ENCODE measurements around the gene IL1RAPL2. TPM values are rescaled to one million over a fixed set of nuclear protein-coding genes. Genes with fewer than 3 reads are reported as not detected.

IL1RAPL2 gene
- total RNA-seq, 1 donor from 2014 or later: not detected

GRCh38 chrX:105647749-105648148 is 1081.8 kb downstream of the IL1RAPL2 start:
- DNase-seq (ENCODE audit: low read depth): no peak
- no peak overlapping the region for H3K4me3 ChIP-seq (ENCODE audit: low read depth, low read length)
- H3K27me3 ChIP-seq (ENCODE audit: control insufficient read depth, insufficient read depth, low read length): peaks cover 3% of the 10 kb centered on the region
- H3K36me3 ChIP-seq (ENCODE audit: control insufficient read depth, insufficient read depth, low read length): no peaks in the 10 kb centered on the region
- no peak for TF ChIP-seq CTCF (IDR thresholded peaks at IDR 0.05; ENCODE audit: insufficient read depth, low read length, poor library complexity, severe bottlenecking)

- DNase-seq (ENCODE audit: low read depth): no peak
- Histone ChIP-seq H3K27me3 (ENCODE audit: control insufficient read depth, insufficient read depth, low read length) (peaks cover 3% of the 10 kb centered on the region), H3K36me3 (ENCODE audit: control insufficient read depth, insufficient read depth, low read length) (no peaks in the 10 kb centered on the region), H3K4me3 (ENCODE audit: low read depth, low read length) (no peak overlapping the region)
- TF ChIP-seq CTCF (IDR thresholded peaks at IDR 0.05; ENCODE audit: insufficient read depth, low read length, poor library complexity, severe bottlenecking): no peak
Measured at GRCh38 chrX:105648732-105649131, 1082.7 kb downstream of the IL1RAPL2 start.

GRCh38 chrX:105650577-105650976 is 1084.6 kb downstream of the IL1RAPL2 start:
- no peaks in the 10 kb centered on the region for H3K36me3 ChIP-seq (ENCODE audit: control insufficient read depth, insufficient read depth, low read length)
- DNase-seq (ENCODE audit: low read depth): no peak
- no peak for TF ChIP-seq CTCF (IDR thresholded peaks at IDR 0.05; ENCODE audit: insufficient read depth, low read length, poor library complexity, severe bottlenecking)
- H3K27me3 ChIP-seq (ENCODE audit: control insufficient read depth, insufficient read depth, low read length): peaks cover 3% of the 10 kb centered on the region
- H3K4me3 ChIP-seq (ENCODE audit: low read depth, low read length): no peak overlapping the region

- no peak for DNase-seq (ENCODE audit: low read depth)
- Histone ChIP-seq H3K36me3 (ENCODE audit: control insufficient read depth, insufficient read depth, low read length) (no peaks in the 10 kb centered on the region), H3K27me3 (ENCODE audit: control insufficient read depth, insufficient read depth, low read length) (peaks cover 3% of the 10 kb centered on the region), H3K4me3 (ENCODE audit: low read depth, low read length) (no peak overlapping the region)
- no peak for TF ChIP-seq CTCF (IDR thresholded peaks at IDR 0.05; ENCODE audit: insufficient read depth, low read length, poor library complexity, severe bottlenecking)
Measured at GRCh38 chrX:105650986-105651385, 1085.0 kb downstream of the IL1RAPL2 start.

- no peak for TF ChIP-seq CTCF (IDR thresholded peaks at IDR 0.05; ENCODE audit: insufficient read depth, low read length, poor library complexity, severe bottlenecking)
- DNase-seq (ENCODE audit: low read depth): no peak
- H3K4me3 ChIP-seq (ENCODE audit: low read depth, low read length): no peak overlapping the region
- peaks cover 3% of the 10 kb centered on the region for H3K27me3 ChIP-seq (ENCODE audit: control insufficient read depth, insufficient read depth, low read length)
- no peaks in the 10 kb centered on the region for H3K36me3 ChIP-seq (ENCODE audit: control insufficient read depth, insufficient read depth, low read length)
Measured at GRCh38 chrX:105653891-105654290, 1087.9 kb downstream of the IL1RAPL2 start.

GRCh38 chrX:105658136-105658535 is 1092.1 kb downstream of the IL1RAPL2 start:
- DNase-seq (ENCODE audit: low read depth): no peak
- Histone ChIP-seq H3K4me3 (ENCODE audit: low read depth, low read length) (no peak overlapping the region), H3K36me3 (ENCODE audit: control insufficient read depth, insufficient read depth, low read length) (no peaks in the 10 kb centered on the region), H3K27me3 (ENCODE audit: control insufficient read depth, insufficient read depth, low read length) (no peaks in the 10 kb centered on the region)
- TF ChIP-seq CTCF (IDR thresholded peaks at IDR 0.05; ENCODE audit: insufficient read depth, low read length, poor library complexity, severe bottlenecking): no peak

Data from kidney epithelial cell (primary cell).